ENCODE results near the gene TMEM256. TPM values are rescaled to one million over a fixed set of nuclear protein-coding genes. Genes with fewer than 3 reads are reported as not detected.
"Not testable (repeated sequence)": the region's sequence is repeated elsewhere in the genome, so short reads cannot be mapped to it uniquely, and the experiment has no call there.

Gene TMEM256
- total RNA-seq, 1 donor from 2014 or later = 45.2 TPM

- no peaks in the 10 kb centered on the region for H3K27me3 ChIP-seq
- peaks cover 14% of the 10 kb centered on the region for H3K4me1 ChIP-seq
- TF ChIP-seq CTCF (IDR thresholded peaks at IDR 0.05) = no peak
- no peak for ATAC-seq
- no peak overlapping the region for H3K4me3 ChIP-seq
- H3K36me3 ChIP-seq = no peaks in the 10 kb centered on the region
- no peak for DNase-seq
- intact Hi-C loops (cut with DNase I) = no loop called here
- no peaks in the 10 kb centered on the region for H3K9me3 ChIP-seq
- no peak overlapping the region for H3K27ac ChIP-seq
Measured at GRCh38 chr17:7379134-7379533, 24.8 kb downstream of the TMEM256 start.

GRCh38 chr17:7374353-7374752 lies 29.5 kb downstream of the TMEM256 start:
- no peak overlapping the region for H3K27ac ChIP-seq
- intact Hi-C loops (cut with DNase I) = no loop called here
- TF ChIP-seq CTCF (IDR thresholded peaks at IDR 0.05) = no peak
- no peak for DNase-seq
- no peaks in the 10 kb centered on the region for H3K4me1 ChIP-seq
- H3K27me3 ChIP-seq = no peaks in the 10 kb centered on the region
- no peak for ATAC-seq
- H3K4me3 ChIP-seq = no peak overlapping the region
- H3K36me3 ChIP-seq = no peaks in the 10 kb centered on the region
- H3K9me3 ChIP-seq = no peaks in the 10 kb centered on the region

GRCh38 chr17:7370853-7371252 lies 33.0 kb downstream of the TMEM256 start:
- no peaks in the 10 kb centered on the region for H3K36me3 ChIP-seq
- H3K27me3 ChIP-seq = no peaks in the 10 kb centered on the region
- intact Hi-C loops (cut with DNase I) = no loop called here
- ATAC-seq = no peak
- DNase-seq = no peak
- no peaks in the 10 kb centered on the region for H3K9me3 ChIP-seq
- no peak for TF ChIP-seq CTCF (IDR thresholded peaks at IDR 0.05)
- H3K27ac ChIP-seq = no peak overlapping the region
- H3K4me1 ChIP-seq = no peaks in the 10 kb centered on the region
- no peak overlapping the region for H3K4me3 ChIP-seq

GRCh38 chr17:7369825-7370224 lies 34.1 kb downstream of the TMEM256 start:
- Histone ChIP-seq H3K4me3 (no peak overlapping the region), H3K27ac (no peak overlapping the region), H3K36me3 (no peaks in the 10 kb centered on the region), H3K9me3 (no peaks in the 10 kb centered on the region), H3K27me3 (no peaks in the 10 kb centered on the region), H3K4me1 (no peaks in the 10 kb centered on the region)
- intact Hi-C loops (cut with DNase I) = no loop called here
- DNase-seq (no peak), ATAC-seq (no peak)
- TF ChIP-seq CTCF (IDR thresholded peaks at IDR 0.05) = no peak

GRCh38 chr17:7368599-7368994 lies 35.3 kb downstream of the TMEM256 start:
- H3K4me1 ChIP-seq; H3K36me3 ChIP-seq; H3K27me3 ChIP-seq; H3K4me3 ChIP-seq; H3K27ac ChIP-seq; DNase-seq; intact Hi-C loops (cut with DNase I); ATAC-seq; H3K9me3 ChIP-seq: not testable (repeated sequence)

GRCh38 chr17:7367918-7368598 lies 35.8 kb downstream of the TMEM256 start:
- DNase-seq = no peak
- no peak for TF ChIP-seq CTCF (IDR thresholded peaks at IDR 0.05)
- Histone ChIP-seq H3K36me3 (no peaks in the 10 kb centered on the region), H3K27ac (no peak overlapping the region), H3K4me1 (no peaks in the 10 kb centered on the region), H3K9me3 (no peaks in the 10 kb centered on the region), H3K27me3 (no peaks in the 10 kb centered on the region), H3K4me3 (no peak overlapping the region)
- intact Hi-C loops (cut with DNase I) = no loop called here
- no peak for ATAC-seq
